HG02981 (cell line): ENCODE results near the gene RNASET2.
"Not testable (repeated sequence)": the region's sequence is repeated elsewhere in the genome, so short reads cannot be mapped to it uniquely, and the experiment has no call there.

Experiments
- ATAC-seq: cut with Tn5 transposase; IDR thresholded peaks from one replicate; pipeline ENCODE4 v1.9.1; 2021; ENCODE audit warnings: mild to moderate bottlenecking, moderate library complexity; ENCODE audit not compliant: unreplicated experiment

RNASET2 gene

DNA sequence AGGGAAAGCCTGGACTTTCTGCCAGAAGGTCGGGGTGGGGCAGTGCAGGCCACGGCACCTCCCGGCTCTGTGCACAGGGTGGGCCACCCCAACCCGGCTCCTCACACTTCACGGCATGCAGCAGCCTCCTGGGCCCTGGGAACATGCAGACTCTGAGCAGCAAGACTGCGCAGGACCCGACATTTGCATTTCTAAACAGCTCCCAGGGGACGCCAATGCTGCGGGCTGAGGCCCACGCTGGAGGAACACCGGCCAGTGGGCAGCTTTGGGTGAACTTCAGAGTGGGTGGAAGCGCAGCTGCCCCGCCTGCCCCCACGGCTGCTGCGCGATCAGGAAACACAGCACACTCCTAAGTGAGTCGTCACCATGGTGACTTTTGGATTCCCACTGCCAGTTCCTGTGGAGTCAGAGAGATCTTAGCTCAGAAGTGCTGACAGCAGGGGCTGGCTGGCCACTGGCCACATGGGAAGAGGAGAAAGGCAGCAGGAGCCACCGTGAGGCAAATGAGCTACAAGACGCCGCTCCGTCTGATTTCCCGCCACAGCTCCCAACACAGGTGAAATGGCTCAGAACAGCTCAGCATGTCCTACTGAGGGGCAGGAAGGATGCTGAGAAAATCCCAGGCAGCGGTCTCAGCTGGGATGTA lies 52.1 kb downstream of the RNASET2 start:
- no peak for ATAC-seq

DNA sequence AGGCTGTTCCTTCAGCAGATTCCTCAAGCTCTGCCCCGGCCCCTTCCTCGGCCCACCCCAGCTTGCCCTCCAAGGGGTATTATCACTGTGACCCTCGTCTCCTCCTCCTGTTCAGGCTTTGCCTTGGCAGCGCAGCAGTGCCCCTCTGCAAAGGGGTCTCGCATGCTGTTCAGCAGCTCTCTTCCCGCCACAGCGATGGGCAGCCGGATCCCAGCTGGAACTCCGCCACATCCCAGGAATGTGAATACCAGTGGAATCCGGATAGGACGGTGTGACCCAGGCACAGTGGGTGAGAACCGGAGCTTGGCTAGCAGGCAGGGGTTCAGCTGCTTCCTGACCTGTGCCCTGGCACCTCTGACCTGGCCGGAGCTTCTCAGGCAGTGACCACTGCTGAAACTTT lies 52.9 kb downstream of the RNASET2 start:
- no peak for ATAC-seq

DNA sequence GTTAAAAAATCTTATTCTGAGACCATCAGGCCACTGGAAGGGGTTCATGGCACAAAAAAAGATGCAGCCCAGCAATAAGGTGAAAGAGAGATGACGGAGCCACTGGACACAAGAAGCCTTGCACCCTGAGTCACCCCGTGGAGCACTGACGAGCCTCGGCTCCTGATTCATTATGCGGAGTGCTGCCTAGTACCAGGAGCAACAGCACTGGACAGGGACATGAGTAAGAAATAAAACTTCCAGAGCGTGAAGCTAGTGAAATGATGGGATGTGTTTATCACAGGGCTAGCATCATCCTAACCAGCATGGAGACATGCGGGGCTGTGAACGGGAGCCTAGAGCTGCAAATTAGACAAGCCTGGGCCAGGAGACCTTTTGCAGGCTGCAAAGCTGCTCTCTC lies 53.3 kb downstream of the RNASET2 start:
- ATAC-seq = no peak

DNA sequence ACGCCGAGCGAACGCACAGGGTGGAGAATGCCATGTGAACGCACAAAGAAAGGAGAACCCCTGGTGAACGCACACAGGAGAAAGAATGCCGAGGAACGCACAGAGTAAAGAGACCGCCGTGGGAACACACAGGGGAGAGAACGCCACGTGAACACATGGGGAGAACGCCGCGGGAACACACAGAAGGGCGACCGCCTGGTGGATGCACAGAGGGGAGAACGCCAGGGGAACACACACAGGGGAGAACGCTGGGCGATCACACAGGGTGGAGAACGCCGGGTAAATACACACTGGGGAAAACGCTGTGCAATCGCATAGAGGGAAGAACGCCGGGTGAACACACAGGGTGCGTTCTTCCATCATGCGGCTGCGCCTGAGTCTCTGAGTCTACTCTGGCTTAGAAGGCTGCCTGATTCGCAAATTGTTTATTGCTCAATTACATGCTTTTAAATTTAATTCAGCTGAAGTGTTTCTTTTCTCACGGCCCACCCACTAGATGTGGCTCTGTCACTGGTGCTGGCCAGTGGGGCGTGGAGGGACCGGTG lies 54.1 kb downstream of the RNASET2 start:
- ATAC-seq = no peak

GRCh38 chr6:166901626-166902025 lies 54.7 kb downstream of the RNASET2 start:
- no peak for ATAC-seq

DNA sequence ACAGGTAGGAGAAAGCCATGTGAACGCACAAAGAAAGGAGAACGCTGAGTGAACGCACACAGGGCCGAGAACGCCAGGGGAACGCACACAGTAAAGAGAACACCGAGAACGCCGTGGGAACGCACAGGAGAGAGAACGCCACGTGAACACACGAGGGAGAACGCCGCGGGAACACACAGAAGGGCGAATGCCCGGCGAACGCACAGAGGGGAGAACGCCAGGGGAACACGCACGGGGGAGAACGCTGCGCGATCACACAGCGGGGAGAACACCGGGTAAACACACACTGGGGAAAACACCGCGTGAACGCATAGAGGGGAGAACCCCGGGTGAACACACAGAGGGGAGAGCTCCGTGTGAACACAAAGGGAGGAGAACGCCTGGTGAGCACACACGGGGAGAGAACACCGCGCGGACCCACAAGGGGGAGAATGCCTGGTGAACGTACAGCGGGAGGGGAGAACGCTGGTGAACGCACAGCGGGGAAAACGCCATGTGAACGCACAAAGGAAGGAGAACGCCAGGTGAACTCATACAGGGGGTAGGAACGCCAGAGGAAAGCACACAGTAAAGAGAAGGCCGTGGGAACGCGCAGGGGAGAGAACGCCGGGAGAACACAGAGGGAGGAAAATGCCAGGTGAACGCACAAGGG lies 55.3 kb downstream of the RNASET2 start:
- ATAC-seq = no peak

DNA sequence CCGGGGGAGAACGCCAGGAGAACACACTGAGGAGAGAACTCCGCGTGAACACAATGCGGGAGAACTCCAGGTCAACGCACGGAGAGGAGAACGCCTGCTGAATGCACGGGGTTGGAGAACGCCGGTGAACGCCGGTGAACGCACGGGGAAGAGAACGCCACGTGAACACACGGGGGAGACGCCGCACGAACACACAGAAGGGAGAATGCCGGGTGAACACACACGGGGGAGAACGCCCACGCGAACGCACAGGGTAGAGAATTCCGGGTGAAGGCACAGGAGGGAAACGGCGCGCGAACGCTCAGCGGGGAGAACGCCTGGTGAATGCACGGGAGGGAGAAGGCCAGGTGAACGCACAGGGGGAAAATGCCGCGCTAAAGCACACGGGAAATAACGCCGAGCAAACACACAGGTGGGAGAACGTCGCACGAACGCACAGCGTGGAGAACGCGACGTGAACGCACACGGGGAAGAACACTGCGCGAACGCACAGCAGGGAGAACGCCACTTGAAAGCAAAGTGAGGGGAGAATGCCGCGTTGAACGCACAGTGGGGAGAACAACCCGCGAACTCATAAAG lies 56.1 kb downstream of the RNASET2 start:
- no peak for ATAC-seq

GRCh38 chr6:166898910-166899309 lies 57.4 kb downstream of the RNASET2 start:
- ATAC-seq = no peak

DNA sequence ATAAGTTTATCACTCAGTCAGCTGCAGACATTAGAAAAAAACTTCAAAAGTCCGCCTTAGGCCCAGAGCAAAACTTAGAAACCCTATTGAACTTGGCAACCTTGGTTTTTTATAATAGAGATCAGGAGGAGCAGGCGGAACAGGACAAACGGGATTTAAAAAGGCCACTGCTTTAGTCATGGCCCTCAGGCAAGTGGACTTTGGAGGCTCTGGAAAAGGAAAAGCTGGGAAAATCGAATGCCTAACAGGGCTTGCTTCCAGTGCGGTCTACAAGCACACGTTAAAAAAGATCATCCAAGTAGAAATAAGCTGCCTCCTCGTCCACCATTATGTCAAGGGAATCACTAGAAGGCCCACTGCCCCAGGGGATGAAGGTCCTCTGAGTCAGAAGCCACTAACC lies 61.7 kb downstream of the RNASET2 start:
- not testable (repeated sequence) for ATAC-seq

- ATAC-seq = not testable (repeated sequence)
Measured at GRCh38 chr6:166892472-166892871, 63.9 kb downstream of the RNASET2 start.

GRCh38 chr6:166886773-166887172 lies 69.6 kb downstream of the RNASET2 start:
- ATAC-seq = not testable (repeated sequence)

GRCh38 chr6:166884958-166885357 lies 71.4 kb downstream of the RNASET2 start:
- ATAC-seq = not testable (repeated sequence)

DNA sequence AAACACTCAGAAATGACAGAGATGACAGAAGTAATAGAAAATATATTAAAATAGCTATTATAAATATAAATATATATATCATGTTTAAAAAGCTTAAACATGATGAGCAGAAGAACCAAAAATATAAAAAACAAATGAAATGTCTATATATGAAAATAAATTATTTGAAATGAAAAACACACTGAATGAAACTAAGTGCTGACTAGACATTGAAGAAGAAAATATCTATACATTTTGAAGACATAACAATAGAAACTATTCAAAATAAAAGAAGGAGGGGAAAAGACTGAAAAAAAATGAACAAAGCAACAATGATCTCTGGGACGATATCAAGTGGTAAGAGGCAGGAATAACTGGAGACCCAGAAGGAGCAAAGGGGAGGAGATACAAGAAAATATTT lies 76.8 kb downstream of the RNASET2 start:
- ATAC-seq = no peak
